ENCODE results near the gene UBN1.
"Not testable (repeated sequence)": the region's sequence is repeated elsewhere in the genome, so short reads cannot be mapped to it uniquely, and the experiment has no call there.

The UBN1 gene

GRCh38 chr16:4895366-4895765 is 48.1 kb downstream of the UBN1 start:
- ATAC-seq: no peak

GRCh38 chr16:4896761-4897160 is 49.5 kb downstream of the UBN1 start:
- not testable (repeated sequence) for ATAC-seq

More at GRCh38 chr16:4895366-4895765, 48.1 kb downstream of the UBN1 start:
- TF ChIP-seq RARB (CRISPR knock-in tag; IDR thresholded peaks at IDR 0.05): no peak
- TF ChIP-seq ZNF8 (CRISPR knock-in tag; IDR thresholded peaks at IDR 0.05): no peak
- TF ChIP-seq SNAI2 (CRISPR knock-in tag; IDR thresholded peaks at IDR 0.05): no peak
- TF ChIP-seq OSR1 (CRISPR knock-in tag; IDR thresholded peaks at IDR 0.05): no peak

- no peak for ATAC-seq
- TF ChIP-seq ESRRG (CRISPR knock-in tag; IDR thresholded peaks at IDR 0.05) (no peak), POU6F1 (CRISPR knock-in tag; IDR thresholded peaks at IDR 0.05; ENCODE audit: borderline replicate concordance, low read depth) (no peak), ISL1 (CRISPR knock-in tag; IDR thresholded peaks at IDR 0.05) (no peak), ZNF565 (CRISPR knock-in tag; conservative IDR thresholded peaks at IDR 0.05; ENCODE audit: low read depth) (no peak), TCF4 (CRISPR knock-in tag; IDR thresholded peaks at IDR 0.05; ENCODE audit: borderline replicate concordance) (no peak), ZC3H10 (CRISPR knock-in tag; IDR thresholded peaks at IDR 0.05) (no peak), TSHZ2 (CRISPR knock-in tag; IDR thresholded peaks at IDR 0.05) (no peak), SNAI2 (CRISPR knock-in tag; IDR thresholded peaks at IDR 0.05) (no peak), PPARA (CRISPR knock-in tag; IDR thresholded peaks at IDR 0.05; ENCODE audit: borderline replicate concordance) (no peak), CSDC2 (CRISPR knock-in tag; IDR thresholded peaks at IDR 0.05) (no peak), BACH2 (CRISPR knock-in tag; IDR thresholded peaks at IDR 0.05; ENCODE audit: borderline replicate concordance) (no peak)
These were observed 50.0 kb downstream of the UBN1 start for GRCh38 chr16:4897328-4897727.

- TF ChIP-seq OSR1 (CRISPR knock-in tag; IDR thresholded peaks at IDR 0.05): no peak
- no peak for TF ChIP-seq CSDC2 (CRISPR knock-in tag; IDR thresholded peaks at IDR 0.05)
- no peak for ATAC-seq
These were observed 51.7 kb downstream of the UBN1 start for GRCh38 chr16:4898811-4899473.

GRCh38 chr16:4899474-4899846 is 52.2 kb downstream of the UBN1 start:
- no peak for ATAC-seq
- no peak for TF ChIP-seq POU6F1 (CRISPR knock-in tag; IDR thresholded peaks at IDR 0.05; ENCODE audit: borderline replicate concordance, low read depth)
- TF ChIP-seq ZNF8 (CRISPR knock-in tag; IDR thresholded peaks at IDR 0.05): no peak
- no peak for TF ChIP-seq ZNF70 (CRISPR knock-in tag; IDR thresholded peaks at IDR 0.05)
- no peak for TF ChIP-seq ISL1 (CRISPR knock-in tag; IDR thresholded peaks at IDR 0.05)
- no peak for TF ChIP-seq TCF4 (CRISPR knock-in tag; IDR thresholded peaks at IDR 0.05; ENCODE audit: borderline replicate concordance)

- no peak for ATAC-seq
- TF ChIP-seq TCF4 (CRISPR knock-in tag; IDR thresholded peaks at IDR 0.05; ENCODE audit: borderline replicate concordance): no peak
- TF ChIP-seq PATZ1 (CRISPR knock-in tag; IDR thresholded peaks at IDR 0.05; ENCODE audit: borderline replicate concordance): no peak
- TF ChIP-seq ZNF8 (CRISPR knock-in tag; IDR thresholded peaks at IDR 0.05): no peak
- no peak for TF ChIP-seq ARNTL (CRISPR knock-in tag; IDR thresholded peaks at IDR 0.05; ENCODE audit: borderline replicate concordance, low read depth)
- no peak for TF ChIP-seq TOX (CRISPR knock-in tag; IDR thresholded peaks at IDR 0.05; ENCODE audit: borderline replicate concordance)
- no peak for TF ChIP-seq ISL1 (CRISPR knock-in tag; IDR thresholded peaks at IDR 0.05)
- no peak for TF ChIP-seq ZFP3 (CRISPR knock-in tag; IDR thresholded peaks at IDR 0.05)
- TF ChIP-seq GLIS3 (CRISPR knock-in tag; IDR thresholded peaks at IDR 0.05): no peak
- TF ChIP-seq TSHZ2 (CRISPR knock-in tag; IDR thresholded peaks at IDR 0.05): no peak
- no peak for TF ChIP-seq ZC3H10 (CRISPR knock-in tag; IDR thresholded peaks at IDR 0.05)
These were observed 52.8 kb downstream of the UBN1 start for GRCh38 chr16:4900036-4900435.
